22Rv1 (cell line): Measurements from ENCODE around the gene NOXO1.

Source experiments
- ZFX ChIP-seq: fragments of 450-650 bp; IDR thresholded peaks from 2 replicates; pipeline ENCODE4 v1.6.1; 2017; ENCODE audit warnings: antibody characterized with exemption, borderline replicate concordance
- TF ChIP-seq, protein P1 (sequence below): fragments of 450-650 bp; IDR thresholded peaks from 2 replicates; pipeline ENCODE4 v1.5.1; 2017; ENCODE audit warnings: mild to moderate bottlenecking

DNA sequence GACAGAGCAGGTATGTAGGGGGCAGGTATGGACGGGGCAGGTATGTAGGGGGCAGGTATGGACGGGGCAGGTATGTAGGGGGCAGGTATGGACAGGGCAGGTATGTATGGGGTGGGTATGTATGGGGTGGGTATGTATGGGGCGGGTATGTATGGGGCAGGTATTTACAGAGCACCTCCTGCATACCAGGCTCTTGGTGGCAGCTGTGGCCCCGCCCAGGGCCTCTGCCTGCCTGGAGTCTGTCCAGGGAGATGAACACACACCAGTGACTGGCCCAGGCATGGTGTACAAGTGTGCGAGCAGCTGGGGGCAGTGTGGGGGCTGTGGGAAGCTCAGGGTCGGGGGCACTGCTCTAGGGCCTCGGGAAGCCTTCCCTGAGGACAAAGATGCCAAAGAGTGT is 31.2 kb downstream of the NOXO1 start:
- TF ChIP-seq, protein P1, sequence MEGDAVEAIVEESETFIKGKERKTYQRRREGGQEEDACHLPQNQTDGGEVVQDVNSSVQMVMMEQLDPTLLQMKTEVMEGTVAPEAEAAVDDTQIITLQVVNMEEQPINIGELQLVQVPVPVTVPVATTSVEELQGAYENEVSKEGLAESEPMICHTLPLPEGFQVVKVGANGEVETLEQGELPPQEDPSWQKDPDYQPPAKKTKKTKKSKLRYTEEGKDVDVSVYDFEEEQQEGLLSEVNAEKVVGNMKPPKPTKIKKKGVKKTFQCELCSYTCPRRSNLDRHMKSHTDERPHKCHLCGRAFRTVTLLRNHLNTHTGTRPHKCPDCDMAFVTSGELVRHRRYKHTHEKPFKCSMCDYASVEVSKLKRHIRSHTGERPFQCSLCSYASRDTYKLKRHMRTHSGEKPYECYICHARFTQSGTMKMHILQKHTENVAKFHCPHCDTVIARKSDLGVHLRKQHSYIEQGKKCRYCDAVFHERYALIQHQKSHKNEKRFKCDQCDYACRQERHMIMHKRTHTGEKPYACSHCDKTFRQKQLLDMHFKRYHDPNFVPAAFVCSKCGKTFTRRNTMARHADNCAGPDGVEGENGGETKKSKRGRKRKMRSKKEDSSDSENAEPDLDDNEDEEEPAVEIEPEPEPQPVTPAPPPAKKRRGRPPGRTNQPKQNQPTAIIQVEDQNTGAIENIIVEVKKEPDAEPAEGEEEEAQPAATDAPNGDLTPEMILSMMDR, result no peak
- no peak for TF ChIP-seq ZFX
